NCI-H2029 (cell line): ENCODE measurements around the gene P2RX6.

Source experiments
- DNase-seq: peaks from one replicate; lab custom pipeline; 2025; lab: John Stamatoyannopoulos, UW

P2RX6 gene

GRCh38 chr22:21074102-21074715, 59.2 kb downstream of the P2RX6 start:
- no peak for DNase-seq

GRCh38 chr22:21075516-21076138, 60.7 kb downstream of the P2RX6 start:
- no peak for DNase-seq

- no peak for DNase-seq
These were observed 62.1 kb downstream of the P2RX6 start for GRCh38 chr22:21076912-21077625.
